Measurements from ENCODE around the gene SUSD6.

The SUSD6 gene

GRCh38 chr14:69613312-69614073 is 2.1 kb downstream of the SUSD6 start:
- Mint-ChIP-seq H3K4me1 (peaks cover 77% of the 10 kb centered on the region), H3K4me3 (peak overlapping the region; percentile 90), H3K27ac (no peak overlapping the region), H3K9me3 (no peaks in the 10 kb centered on the region), H3K27me3 (ENCODE audit: low read depth, poor library complexity) (peaks cover 16% of the 10 kb centered on the region), H3K36me3 (ENCODE audit: low read depth) (no peaks in the 10 kb centered on the region)
- no peak for TF ChIP-seq CTCF (IDR thresholded peaks at IDR 0.05)
- no peak for DNase-seq

GRCh38 chr14:69614592-69614991 is 3.2 kb downstream of the SUSD6 start:
- peaks cover 66% of the 10 kb centered on the region for H3K4me1 Mint-ChIP-seq
- H3K27me3 Mint-ChIP-seq (ENCODE audit: low read depth, poor library complexity) = peaks cover 16% of the 10 kb centered on the region
- DNase-seq = no peak
- H3K27ac Mint-ChIP-seq = no peak overlapping the region
- no peak for TF ChIP-seq CTCF (IDR thresholded peaks at IDR 0.05)
- H3K36me3 Mint-ChIP-seq (ENCODE audit: low read depth) = no peaks in the 10 kb centered on the region
- peak overlapping the region; percentile 23 for H3K4me3 Mint-ChIP-seq
- H3K9me3 Mint-ChIP-seq = no peaks in the 10 kb centered on the region

- no peaks in the 10 kb centered on the region for H3K36me3 Mint-ChIP-seq (ENCODE audit: low read depth)
- no peak for DNase-seq
- peaks cover 16% of the 10 kb centered on the region for H3K27me3 Mint-ChIP-seq (ENCODE audit: low read depth, poor library complexity)
- peak overlapping the region; percentile 73 for H3K27ac Mint-ChIP-seq
- peaks cover 61% of the 10 kb centered on the region for H3K4me1 Mint-ChIP-seq
- no peaks in the 10 kb centered on the region for H3K9me3 Mint-ChIP-seq
- H3K4me3 Mint-ChIP-seq = peak overlapping the region; percentile 35
- TF ChIP-seq CTCF (IDR thresholded peaks at IDR 0.05) = no peak
Observed at GRCh38 chr14:69615121-69615495, 3.7 kb downstream of the SUSD6 start.

GRCh38 chr14:69615496-69616407 is 4.4 kb downstream of the SUSD6 start:
- Mint-ChIP-seq H3K4me1 (peaks cover 54% of the 10 kb centered on the region), H3K27me3 (ENCODE audit: low read depth, poor library complexity) (peaks cover 16% of the 10 kb centered on the region), H3K36me3 (ENCODE audit: low read depth) (no peaks in the 10 kb centered on the region), H3K4me3 (peak overlapping the region; percentile 35), H3K27ac (peak overlapping the region; percentile 73), H3K9me3 (no peaks in the 10 kb centered on the region)
- no peak for TF ChIP-seq CTCF (IDR thresholded peaks at IDR 0.05)
- DNase-seq = no peak

- TF ChIP-seq CTCF (IDR thresholded peaks at IDR 0.05) = no peak
- Mint-ChIP-seq H3K9me3 (no peaks in the 10 kb centered on the region), H3K27ac (no peak overlapping the region)
Observed at GRCh38 chr14:69616408-69616773, 5.0 kb downstream of the SUSD6 start.

More at GRCh38 chr14:69616408-69616773, 5.0 kb downstream of the SUSD6 start:
- peaks cover 57% of the 10 kb centered on the region for H3K4me1 Mint-ChIP-seq
- H3K27me3 Mint-ChIP-seq (ENCODE audit: low read depth, poor library complexity) = peaks cover 16% of the 10 kb centered on the region
- H3K4me3 Mint-ChIP-seq = no peak overlapping the region
- no peaks in the 10 kb centered on the region for H3K36me3 Mint-ChIP-seq (ENCODE audit: low read depth)
- DNase-seq = no peak
